ENCODE results near the gene MARCKSL1. TPM values are rescaled to one million over a fixed set of nuclear protein-coding genes. Genes with fewer than 3 reads are reported as not detected.

Gene MARCKSL1
- total RNA-seq, 2 experiments from 2014 or later: 23.4 to 23.6 TPM

DNA sequence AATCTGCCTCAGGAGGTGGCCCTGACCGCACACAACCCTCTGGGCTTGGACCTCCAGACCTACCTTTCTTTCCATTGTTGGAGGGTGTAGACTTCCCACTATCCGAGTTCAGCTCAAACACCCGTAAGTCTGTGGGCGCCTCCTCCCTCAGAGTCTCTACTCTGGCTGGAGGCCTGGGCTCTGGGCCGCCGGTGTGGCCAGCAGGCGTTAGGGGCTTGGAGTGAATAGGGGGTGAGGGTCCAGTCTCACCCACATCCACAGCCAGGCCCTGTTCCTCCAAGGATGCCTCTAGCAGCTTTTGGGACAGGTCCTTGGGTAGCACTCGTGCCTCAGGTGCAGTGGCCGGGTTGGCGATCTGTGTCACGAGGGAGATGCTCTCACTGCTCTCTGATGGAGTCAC lies 40.2 kb upstream of the MARCKSL1 start:
- no peaks in the 10 kb centered on the region for H3K27me3 Mint-ChIP-seq
- H3K9me3 Mint-ChIP-seq: no peaks in the 10 kb centered on the region
- no peak overlapping the region for H3K27ac ChIP-seq (ENCODE audit: low read depth in 1 of 2, low read length in 2 of 2)
- peaks cover 15% of the 10 kb centered on the region for H3K4me1 ChIP-seq (ENCODE audit: insufficient read depth, low read length)
- no peaks in the 10 kb centered on the region for H3K9me3 ChIP-seq (ENCODE audit: control insufficient read depth in 1 of 2, insufficient read depth in 1 of 2, low read length in 2 of 2)
- CTCF ChIA-PET: no interaction called here
- no peak overlapping the region for H3K4me3 Mint-ChIP-seq
- TF ChIP-seq, protein P1, sequence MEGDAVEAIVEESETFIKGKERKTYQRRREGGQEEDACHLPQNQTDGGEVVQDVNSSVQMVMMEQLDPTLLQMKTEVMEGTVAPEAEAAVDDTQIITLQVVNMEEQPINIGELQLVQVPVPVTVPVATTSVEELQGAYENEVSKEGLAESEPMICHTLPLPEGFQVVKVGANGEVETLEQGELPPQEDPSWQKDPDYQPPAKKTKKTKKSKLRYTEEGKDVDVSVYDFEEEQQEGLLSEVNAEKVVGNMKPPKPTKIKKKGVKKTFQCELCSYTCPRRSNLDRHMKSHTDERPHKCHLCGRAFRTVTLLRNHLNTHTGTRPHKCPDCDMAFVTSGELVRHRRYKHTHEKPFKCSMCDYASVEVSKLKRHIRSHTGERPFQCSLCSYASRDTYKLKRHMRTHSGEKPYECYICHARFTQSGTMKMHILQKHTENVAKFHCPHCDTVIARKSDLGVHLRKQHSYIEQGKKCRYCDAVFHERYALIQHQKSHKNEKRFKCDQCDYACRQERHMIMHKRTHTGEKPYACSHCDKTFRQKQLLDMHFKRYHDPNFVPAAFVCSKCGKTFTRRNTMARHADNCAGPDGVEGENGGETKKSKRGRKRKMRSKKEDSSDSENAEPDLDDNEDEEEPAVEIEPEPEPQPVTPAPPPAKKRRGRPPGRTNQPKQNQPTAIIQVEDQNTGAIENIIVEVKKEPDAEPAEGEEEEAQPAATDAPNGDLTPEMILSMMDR (IDR thresholded peaks at IDR 0.05): no peak
- H3K36me3 Mint-ChIP-seq (ENCODE audit: low read depth): peaks cover 99% of the 10 kb centered on the region
- DNase-seq (no peak), ATAC-seq (ENCODE audit: poor library complexity) (no peak)
- no peak overlapping the region for H3K4me3 ChIP-seq (ENCODE audit: low read length)
- intact Hi-C loops (cut with DNase I, micrococcal nuclease): no loop called here
- H3K36me3 ChIP-seq (ENCODE audit: insufficient read depth, low read length): peaks cover 89% of the 10 kb centered on the region
- POLR2A ChIA-PET: interaction anchor here (2.0 kb wide), 1 partner anchor 18 kb away, joined by 5 read pairs; the partner anchor contains the start of gene BSDC1
- no peak overlapping the region for H3K27ac Mint-ChIP-seq
- peaks cover 28% of the 10 kb centered on the region for H3K4me1 Mint-ChIP-seq (ENCODE audit: low read depth)
- no peaks in the 10 kb centered on the region for H3K27me3 ChIP-seq (ENCODE audit: control insufficient read depth in 1 of 2, insufficient read depth in 2 of 2, low read length in 2 of 2)

DNA sequence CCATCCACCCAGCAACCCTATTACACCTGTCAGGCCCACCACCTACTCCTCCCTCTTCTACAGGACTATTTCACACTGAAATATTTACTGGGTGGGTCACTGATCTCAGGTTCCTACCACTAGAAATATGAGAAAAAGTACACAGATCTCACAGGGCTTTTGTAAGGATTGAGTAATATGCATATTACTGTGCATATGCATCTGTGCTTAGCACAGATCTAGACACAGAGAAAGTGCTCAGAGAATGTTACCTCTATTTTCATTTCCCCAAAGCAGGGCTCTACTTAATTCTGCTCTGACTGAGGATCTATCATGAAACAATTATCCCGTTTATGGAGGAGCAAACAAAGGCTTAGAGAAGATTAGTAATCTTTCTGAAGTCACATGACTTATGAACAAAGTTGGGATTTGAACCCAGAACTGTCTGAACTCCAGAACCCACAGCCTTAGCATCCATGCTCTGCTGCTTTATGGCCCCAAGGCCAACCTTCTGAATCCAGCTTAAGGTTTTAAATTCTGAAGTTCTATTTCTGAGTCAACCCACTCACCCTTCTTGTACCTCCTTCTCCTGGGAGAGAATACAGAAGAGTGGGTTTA lies 38.1 kb upstream of the MARCKSL1 start:
- no peaks in the 10 kb centered on the region for H3K9me3 ChIP-seq (ENCODE audit: control insufficient read depth in 1 of 2, insufficient read depth in 1 of 2, low read length in 2 of 2)
- H3K4me3 ChIP-seq (ENCODE audit: low read length): no peak overlapping the region
- H3K36me3 ChIP-seq (ENCODE audit: insufficient read depth, low read length): peaks cover 72% of the 10 kb centered on the region
- Mint-ChIP-seq H3K27me3 (no peaks in the 10 kb centered on the region), H3K9me3 (no peaks in the 10 kb centered on the region), H3K4me1 (ENCODE audit: low read depth) (peaks cover 28% of the 10 kb centered on the region), H3K4me3 (no peak overlapping the region), H3K36me3 (ENCODE audit: low read depth) (peaks cover 85% of the 10 kb centered on the region), H3K27ac (no peak overlapping the region)
- H3K27me3 ChIP-seq (ENCODE audit: control insufficient read depth in 1 of 2, insufficient read depth in 2 of 2, low read length in 2 of 2): no peaks in the 10 kb centered on the region
- intact Hi-C loops (cut with DNase I, micrococcal nuclease): loop anchor here (2.0 to 5.0 kb wide), 3 partner anchors 37 to 122 kb away; partner anchors contain the start of genes LCK (in 1 of the 2) and MARCKSL1 (in 1 of the 2)
- CTCF ChIA-PET: interaction anchor here (1.4 kb wide), 1 partner anchor 27 kb away, joined by 3 read pairs; no protein-coding TSS in a partner anchor
- H3K4me1 ChIP-seq (ENCODE audit: insufficient read depth, low read length): peaks cover 15% of the 10 kb centered on the region
- POLR2A ChIA-PET: no interaction called here
- TF ChIP-seq, protein P1 (IDR thresholded peaks at IDR 0.05): no peak
- ATAC-seq (ENCODE audit: poor library complexity): no peak
- no peak for DNase-seq
- no peak overlapping the region for H3K27ac ChIP-seq (ENCODE audit: low read depth in 1 of 2, low read length in 2 of 2)

GRCh38 chr1:32372149-32372756 lies 36.2 kb upstream of the MARCKSL1 start:
- TF ChIP-seq, protein P1 (IDR thresholded peaks at IDR 0.05): peak; percentile 58
- peaks cover 28% of the 10 kb centered on the region for H3K4me1 Mint-ChIP-seq (ENCODE audit: low read depth)
- no peak overlapping the region for H3K4me3 Mint-ChIP-seq
- Histone ChIP-seq H3K9me3 (ENCODE audit: control insufficient read depth in 1 of 2, insufficient read depth in 1 of 2, low read length in 2 of 2) (no peaks in the 10 kb centered on the region), H3K4me1 (ENCODE audit: insufficient read depth, low read length) (peaks cover 15% of the 10 kb centered on the region), H3K27ac (ENCODE audit: low read depth in 1 of 2, low read length in 2 of 2) (no peak overlapping the region), H3K36me3 (ENCODE audit: insufficient read depth, low read length) (peaks cover 72% of the 10 kb centered on the region), H3K4me3 (ENCODE audit: low read length) (no peak overlapping the region), H3K27me3 (ENCODE audit: control insufficient read depth in 1 of 2, insufficient read depth in 2 of 2, low read length in 2 of 2) (no peaks in the 10 kb centered on the region)
- no peaks in the 10 kb centered on the region for H3K27me3 Mint-ChIP-seq
- ATAC-seq (ENCODE audit: poor library complexity) (peak; percentile 85), DNase-seq (peak; percentile 34 to 88 (median 48))
- H3K27ac Mint-ChIP-seq: peak overlapping the region; percentile 18
- ChIA-PET POLR2A (interaction anchor here (0.6 to 2.9 kb wide), 14 partner anchors 11 to 171 kb away, joined by 3 to 17 read pairs (median 4); partner anchors contain the start of genes BSDC1, CCDC28B, IQCC and LCK), CTCF (interaction anchor here (0.5 to 2.8 kb wide), 16 partner anchors 13 to 1687 kb away, joined by 3 to 22 read pairs (median 4); partner anchors contain the start of genes BSDC1 and MARCKSL1)
- peaks cover 83% of the 10 kb centered on the region for H3K36me3 Mint-ChIP-seq (ENCODE audit: low read depth)
- H3K9me3 Mint-ChIP-seq: no peaks in the 10 kb centered on the region
- intact Hi-C loops (cut with DNase I, micrococcal nuclease): loop anchor here (1.0 to 5.0 kb wide), 4 partner anchors 35 to 157 kb away; partner anchors contain the start of genes LCK (in 1 of the 2) and MARCKSL1 (in 1 of the 2)

Data from CD4-positive, alpha-beta T cell (primary cell).